ENCODE measurements around the gene CDH4. TPM values are rescaled to one million over a fixed set of nuclear protein-coding genes. Genes with fewer than 3 reads are reported as not detected.

Gene CDH4
- total and polyA plus RNA-seq, 2 of the 13 experiments (the other 11 are each of a cell fraction or from before 2014, with no cell fraction given) = not detected

DNA sequence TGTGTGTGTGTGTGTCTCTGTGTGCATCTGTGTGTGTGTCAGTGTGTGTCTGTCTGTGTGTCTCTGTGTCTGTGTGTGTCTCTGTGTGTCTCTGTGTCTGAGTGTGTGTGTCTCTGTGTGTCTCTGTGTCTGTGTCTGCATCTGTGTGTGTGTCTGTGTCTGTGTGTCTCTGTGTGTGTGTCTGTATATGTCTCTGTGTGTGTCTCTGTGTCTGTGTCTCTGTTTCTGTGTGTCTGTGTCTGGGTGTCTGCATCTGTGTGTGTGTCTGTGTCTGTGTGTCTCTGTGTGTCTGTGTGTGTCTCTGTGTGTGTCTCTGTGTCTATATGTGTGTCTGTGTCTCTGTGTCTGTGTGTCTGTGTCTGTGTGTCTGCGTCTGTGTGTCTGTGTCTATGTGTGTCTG, 605.8 kb downstream of the CDH4 start (continued):
- TF ChIP-seq, protein P1, sequence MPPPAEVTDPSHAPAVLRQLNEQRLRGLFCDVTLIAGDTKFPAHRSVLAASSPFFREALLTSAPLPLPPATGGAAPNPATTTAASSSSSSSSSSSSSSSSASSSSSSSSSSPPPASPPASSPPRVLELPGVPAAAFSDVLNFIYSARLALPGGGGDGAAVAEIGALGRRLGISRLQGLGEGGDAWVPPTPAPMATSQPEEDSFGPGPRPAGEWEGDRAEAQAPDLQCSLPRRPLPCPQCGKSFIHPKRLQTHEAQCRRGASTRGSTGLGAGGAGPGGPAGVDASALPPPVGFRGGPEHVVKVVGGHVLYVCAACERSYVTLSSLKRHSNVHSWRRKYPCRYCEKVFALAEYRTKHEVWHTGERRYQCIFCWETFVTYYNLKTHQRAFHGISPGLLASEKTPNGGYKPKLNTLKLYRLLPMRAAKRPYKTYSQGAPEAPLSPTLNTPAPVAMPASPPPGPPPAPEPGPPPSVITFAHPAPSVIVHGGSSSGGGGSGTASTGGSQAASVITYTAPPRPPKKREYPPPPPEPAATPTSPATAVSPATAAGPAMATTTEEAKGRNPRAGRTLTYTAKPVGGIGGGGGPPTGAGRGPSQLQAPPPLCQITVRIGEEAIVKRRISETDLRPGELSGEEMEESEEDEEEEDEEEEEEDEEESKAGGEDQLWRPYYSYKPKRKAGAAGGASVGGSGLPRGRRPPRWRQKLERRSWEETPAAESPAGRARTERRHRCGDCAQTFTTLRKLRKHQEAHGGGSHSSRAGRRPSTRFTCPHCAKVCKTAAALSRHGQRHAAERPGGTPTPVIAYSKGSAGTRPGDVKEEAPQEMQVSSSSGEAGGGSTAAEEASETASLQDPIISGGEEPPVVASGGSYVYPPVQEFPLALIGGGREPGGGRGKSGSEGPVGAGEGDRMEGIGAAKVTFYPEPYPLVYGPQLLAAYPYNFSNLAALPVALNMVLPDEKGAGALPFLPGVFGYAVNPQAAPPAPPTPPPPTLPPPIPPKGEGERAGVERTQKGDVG (CRISPR knock-in tag; IDR thresholded peaks at IDR 0.05; ENCODE audit: borderline replicate concordance) = no peak
- TF ChIP-seq FOXA1 (IDR thresholded peaks at IDR 0.05) (0 out of 2 replicates have a peak, but pooled peaks have one; percentile 5), FOXA1 (CRISPR knock-in tag; IDR thresholded peaks at IDR 0.05) (no peak), JDP2 (CRISPR knock-in tag; IDR thresholded peaks at IDR 0.05; ENCODE audit: borderline replicate concordance) (no peak), SKI (IDR thresholded peaks at IDR 0.05; ENCODE audit: partially characterized antibody) (peak; percentile 8), PHB2 (IDR thresholded peaks at IDR 0.05; ENCODE audit: partially characterized antibody) (no peak), ZBTB20 (CRISPR knock-in tag; IDR thresholded peaks at IDR 0.05; ENCODE audit: borderline replicate concordance, low read depth) (no peak), IRF2 (CRISPR knock-in tag; IDR thresholded peaks at IDR 0.05) (no peak), KMT2A (CRISPR knock-in tag; IDR thresholded peaks at IDR 0.05) (no peak), NONO (IDR thresholded peaks at IDR 0.05) (peak; percentile 63; the same call in 1 of the 2 replicates), NONO (CRISPR knock-in tag; conservative IDR thresholded peaks at IDR 0.05) (no peak), RARG (CRISPR knock-in tag; IDR thresholded peaks at IDR 0.05; ENCODE audit: low read depth) (no peak), HMG20B (CRISPR knock-in tag; conservative IDR thresholded peaks at IDR 0.05) (no peak), ZNF207 (IDR thresholded peaks at IDR 0.05; ENCODE audit: borderline replicate concordance) (peak; percentile 20; the same call in 1 of the 2 replicates), NPAS2 (CRISPR knock-in tag; IDR thresholded peaks at IDR 0.05; ENCODE audit: borderline replicate concordance) (no peak), IKZF1 (IDR thresholded peaks at IDR 0.05) (peak; percentile 34; the same call in 1 of the 2 replicates), MBD4 (IDR thresholded peaks at IDR 0.05; ENCODE audit: borderline replicate concordance, low read length) (no peak), PLRG1 (conservative IDR thresholded peaks at IDR 0.05) (peak; percentile 51; the same call in 1 of the 2 replicates), CHCHD3 (CRISPR knock-in tag; IDR thresholded peaks at IDR 0.05) (no peak), ETV6 (CRISPR knock-in tag; conservative IDR thresholded peaks at IDR 0.05) (no peak), PCBP1 (IDR thresholded peaks at IDR 0.05; ENCODE audit: borderline replicate concordance, low read depth, low read length) (no peak)
- TF ChIP-seq, protein P2, sequence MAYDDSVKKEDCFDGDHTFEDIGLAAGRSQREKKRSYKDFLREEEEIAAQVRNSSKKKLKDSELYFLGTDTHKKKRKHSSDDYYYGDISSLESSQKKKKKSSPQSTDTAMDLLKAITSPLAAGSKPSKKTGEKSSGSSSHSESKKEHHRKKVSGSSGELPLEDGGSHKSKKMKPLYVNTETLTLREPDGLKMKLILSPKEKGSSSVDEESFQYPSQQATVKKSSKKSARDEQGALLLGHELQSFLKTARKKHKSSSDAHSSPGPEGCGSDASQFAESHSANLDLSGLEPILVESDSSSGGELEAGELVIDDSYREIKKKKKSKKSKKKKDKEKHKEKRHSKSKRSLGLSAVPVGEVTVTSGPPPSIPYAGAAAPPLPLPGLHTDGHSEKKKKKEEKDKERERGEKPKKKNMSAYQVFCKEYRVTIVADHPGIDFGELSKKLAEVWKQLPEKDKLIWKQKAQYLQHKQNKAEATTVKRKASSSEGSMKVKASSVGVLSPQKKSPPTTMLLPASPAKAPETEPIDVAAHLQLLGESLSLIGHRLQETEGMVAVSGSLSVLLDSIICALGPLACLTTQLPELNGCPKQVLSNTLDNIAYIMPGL (CRISPR knock-in tag; IDR thresholded peaks at IDR 0.05; ENCODE audit: borderline replicate concordance in 1 of 2, low read depth in 1 of 2) = no peak
- TF ChIP-seq, protein P3, sequence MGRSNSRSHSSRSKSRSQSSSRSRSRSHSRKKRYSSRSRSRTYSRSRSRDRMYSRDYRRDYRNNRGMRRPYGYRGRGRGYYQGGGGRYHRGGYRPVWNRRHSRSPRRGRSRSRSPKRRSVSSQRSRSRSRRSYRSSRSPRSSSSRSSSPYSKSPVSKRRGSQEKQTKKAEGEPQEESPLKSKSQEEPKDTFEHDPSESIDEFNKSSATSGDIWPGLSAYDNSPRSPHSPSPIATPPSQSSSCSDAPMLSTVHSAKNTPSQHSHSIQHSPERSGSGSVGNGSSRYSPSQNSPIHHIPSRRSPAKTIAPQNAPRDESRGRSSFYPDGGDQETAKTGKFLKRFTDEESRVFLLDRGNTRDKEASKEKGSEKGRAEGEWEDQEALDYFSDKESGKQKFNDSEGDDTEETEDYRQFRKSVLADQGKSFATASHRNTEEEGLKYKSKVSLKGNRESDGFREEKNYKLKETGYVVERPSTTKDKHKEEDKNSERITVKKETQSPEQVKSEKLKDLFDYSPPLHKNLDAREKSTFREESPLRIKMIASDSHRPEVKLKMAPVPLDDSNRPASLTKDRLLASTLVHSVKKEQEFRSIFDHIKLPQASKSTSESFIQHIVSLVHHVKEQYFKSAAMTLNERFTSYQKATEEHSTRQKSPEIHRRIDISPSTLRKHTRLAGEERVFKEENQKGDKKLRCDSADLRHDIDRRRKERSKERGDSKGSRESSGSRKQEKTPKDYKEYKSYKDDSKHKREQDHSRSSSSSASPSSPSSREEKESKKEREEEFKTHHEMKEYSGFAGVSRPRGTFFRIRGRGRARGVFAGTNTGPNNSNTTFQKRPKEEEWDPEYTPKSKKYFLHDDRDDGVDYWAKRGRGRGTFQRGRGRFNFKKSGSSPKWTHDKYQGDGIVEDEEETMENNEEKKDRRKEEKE (IDR thresholded peaks at IDR 0.05) = no peak
- TF ChIP-seq, protein P4, sequence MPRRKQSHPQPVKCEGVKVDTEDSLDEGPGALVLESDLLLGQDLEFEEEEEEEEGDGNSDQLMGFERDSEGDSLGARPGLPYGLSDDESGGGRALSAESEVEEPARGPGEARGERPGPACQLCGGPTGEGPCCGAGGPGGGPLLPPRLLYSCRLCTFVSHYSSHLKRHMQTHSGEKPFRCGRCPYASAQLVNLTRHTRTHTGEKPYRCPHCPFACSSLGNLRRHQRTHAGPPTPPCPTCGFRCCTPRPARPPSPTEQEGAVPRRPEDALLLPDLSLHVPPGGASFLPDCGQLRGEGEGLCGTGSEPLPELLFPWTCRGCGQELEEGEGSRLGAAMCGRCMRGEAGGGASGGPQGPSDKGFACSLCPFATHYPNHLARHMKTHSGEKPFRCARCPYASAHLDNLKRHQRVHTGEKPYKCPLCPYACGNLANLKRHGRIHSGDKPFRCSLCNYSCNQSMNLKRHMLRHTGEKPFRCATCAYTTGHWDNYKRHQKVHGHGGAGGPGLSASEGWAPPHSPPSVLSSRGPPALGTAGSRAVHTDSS (CRISPR knock-in tag; conservative IDR thresholded peaks at IDR 0.05) = no peak

Data from HepG2 (cell line).